Peyer's patch (tissue), 4 donors: Measurements from ENCODE around the gene SLC47A1.

Experiments used
- CTCF ChIP-seq, 6 experiments: fragments of 450-650 bp in 4 of 6; fragments of 200-600 bp in 2 of 6; sonication (generic) in 1 of 6; IDR thresholded peaks; one replicate each; pipeline ENCODE4 v1.5.1; 2017 to 2019; ENCODE audit warnings: antibody characterized with exemption in 6 of 6, mild to moderate bottlenecking in 3 of 6, moderate library complexity in 1 of 6
- POLR2A ChIP-seq, 2 donors: fragments of 450-650 bp; IDR thresholded peaks; one replicate each; pipeline ENCODE4 v1.5.1; 2017; ENCODE audit warnings: antibody characterized with exemption in 2 of 2, mild to moderate bottlenecking in 2 of 2, moderate library complexity in 2 of 2

GRCh38 chr17:19618015-19618414 lies 84.4 kb downstream of the SLC47A1 start:
- TF ChIP-seq CTCF (IDR thresholded peaks at IDR 0.05): no peak
- TF ChIP-seq POLR2A (IDR thresholded peaks at IDR 0.05): no peak
